Measurements from ENCODE around the gene PIP.
"Not testable (repeated sequence)": the region's sequence is repeated elsewhere in the genome, so short reads cannot be mapped to it uniquely, and the experiment has no call there.

The PIP gene

GRCh38 chr7:143177374-143178119 lies 45.7 kb downstream of the PIP start:
- DNase-seq (ENCODE audit: low read depth in 2 of 2): no peak

GRCh38 chr7:143180771-143181170 lies 48.9 kb downstream of the PIP start:
- DNase-seq (ENCODE audit: low read depth in 2 of 2): not testable (repeated sequence)

GRCh38 chr7:143181349-143181748 lies 49.5 kb downstream of the PIP start:
- no peak for DNase-seq (ENCODE audit: low read depth in 2 of 2)

- no peak for DNase-seq (ENCODE audit: low read depth in 2 of 2)
Observed at GRCh38 chr7:143183024-143183423, 51.1 kb downstream of the PIP start, which contains the start of gene TAS2R39. Gene TAS2R39, plus strand, starts transcription at chr7:143183419. Its CDS starts 0 bp downstream, at chr7:143183419.

- no peak for DNase-seq (ENCODE audit: low read depth in 2 of 2)
Observed at GRCh38 chr7:143185551-143185950, 53.7 kb downstream of the PIP start.

- DNase-seq (ENCODE audit: low read depth in 2 of 2): no peak
Observed at GRCh38 chr7:143188994-143189393, 57.1 kb downstream of the PIP start.
